ENCODE results near the gene DTNA.

DNA sequence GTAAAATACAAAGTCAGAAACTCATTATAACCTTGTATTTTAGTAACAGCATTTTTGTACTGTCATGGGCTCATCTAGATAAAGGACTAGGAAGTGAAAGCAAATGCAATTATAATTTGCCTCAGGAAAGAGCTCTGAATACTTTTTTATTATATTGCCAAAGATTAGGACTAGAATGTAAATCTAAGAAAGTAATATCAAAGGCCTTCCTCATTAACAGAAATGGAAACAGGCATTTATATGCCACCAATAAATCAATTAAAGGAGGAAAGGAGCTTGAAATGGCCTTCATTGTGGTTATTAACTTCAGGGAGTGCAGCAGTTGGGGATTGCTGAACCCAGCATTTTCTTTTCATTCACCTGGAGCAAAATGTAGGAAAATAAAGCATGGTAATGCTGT is 39.6 kb downstream of the DTNA start:
- TF ChIP-seq, protein P1, sequence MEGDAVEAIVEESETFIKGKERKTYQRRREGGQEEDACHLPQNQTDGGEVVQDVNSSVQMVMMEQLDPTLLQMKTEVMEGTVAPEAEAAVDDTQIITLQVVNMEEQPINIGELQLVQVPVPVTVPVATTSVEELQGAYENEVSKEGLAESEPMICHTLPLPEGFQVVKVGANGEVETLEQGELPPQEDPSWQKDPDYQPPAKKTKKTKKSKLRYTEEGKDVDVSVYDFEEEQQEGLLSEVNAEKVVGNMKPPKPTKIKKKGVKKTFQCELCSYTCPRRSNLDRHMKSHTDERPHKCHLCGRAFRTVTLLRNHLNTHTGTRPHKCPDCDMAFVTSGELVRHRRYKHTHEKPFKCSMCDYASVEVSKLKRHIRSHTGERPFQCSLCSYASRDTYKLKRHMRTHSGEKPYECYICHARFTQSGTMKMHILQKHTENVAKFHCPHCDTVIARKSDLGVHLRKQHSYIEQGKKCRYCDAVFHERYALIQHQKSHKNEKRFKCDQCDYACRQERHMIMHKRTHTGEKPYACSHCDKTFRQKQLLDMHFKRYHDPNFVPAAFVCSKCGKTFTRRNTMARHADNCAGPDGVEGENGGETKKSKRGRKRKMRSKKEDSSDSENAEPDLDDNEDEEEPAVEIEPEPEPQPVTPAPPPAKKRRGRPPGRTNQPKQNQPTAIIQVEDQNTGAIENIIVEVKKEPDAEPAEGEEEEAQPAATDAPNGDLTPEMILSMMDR (IDR thresholded peaks at IDR 0.05), result no peak
- no peak for TF ChIP-seq POLR2A (IDR thresholded peaks at IDR 0.05)

Measured in Peyer's patch (tissue), 4 donors.